A673 (cell line): ENCODE measurements around the gene SLC2A13. TPM values are rescaled to one million over a fixed set of nuclear protein-coding genes. Genes with fewer than 3 reads are reported as not detected.

Experiments
- BruUV-seq: library from RNA; stranded (reverse); fragments of 400-500 nt; replicated peaks from 2 replicates; lab custom pipeline; 2021; lab: Mats Ljungman, UMichigan
- CTCF ChIA-PET: fragments of 300-600 bp; sonication (Branson Sonifier 250); formaldehyde crosslinking; loops from one replicate; lab custom pipeline; 2022; ENCODE audit warnings: antibody characterized with exemption; lab: Charles Lee
- POLR2A ChIA-PET: fragments of 300-600 bp; sonication (Branson Sonifier 250); formaldehyde crosslinking; loops from one replicate; lab custom pipeline; 2022; ENCODE audit warnings: antibody characterized with exemption; ENCODE audit not compliant: low non-redundant PET; lab: Charles Lee
- DNase-seq: peaks from one replicate; pipeline ENCODE4 v3.0.0-alpha.2; 2015; ENCODE audit warnings: low spot score
- H3K27ac ChIP-seq: fragments of 200-600 bp; sonication (generic); 2 replicates; pipeline ENCODE4 v1.5.1; 2016; ENCODE audit warnings: mixed run types, low read depth, mild to moderate bottlenecking, mixed read lengths, antibody characterized with exemption, low read length; ENCODE audit not compliant: poor library complexity, severe bottlenecking
- H3K27me3 ChIP-seq: fragments of 200-600 bp; sonication (generic); replicated peaks from 2 replicates; pipeline ENCODE4 v1.6.1; 2017; ENCODE audit warnings: mixed run types, low read depth, mild to moderate bottlenecking, mixed read lengths, antibody characterized with exemption, low read length; ENCODE audit not compliant: insufficient read depth, poor library complexity
- H3K36me3 ChIP-seq: fragments of 200-600 bp; sonication (generic); 2 replicates; pipeline ENCODE4 v1.6.1; 2016; ENCODE audit warnings: mixed run types, mild to moderate bottlenecking, mixed read lengths, antibody characterized with exemption, low read length; ENCODE audit not compliant: insufficient read depth, poor library complexity, severe bottlenecking
- H3K4me1 ChIP-seq: fragments of 200-600 bp; sonication (generic); 2 replicates; pipeline ENCODE4 v1.6.1; 2017; ENCODE audit warnings: mixed run types, mild to moderate bottlenecking, mixed read lengths, antibody characterized with exemption, low read length; ENCODE audit not compliant: insufficient read depth, poor library complexity, severe bottlenecking
- H3K4me3 ChIP-seq: fragments of 200-600 bp; sonication (generic); 2 replicates; pipeline ENCODE4 v1.5.1; 2016; ENCODE audit warnings: low read depth, mixed run types, mild to moderate bottlenecking, mixed read lengths, low read length; ENCODE audit not compliant: poor library complexity, severe bottlenecking
- H3K9me3 ChIP-seq: fragments of 200-600 bp; sonication (generic); 2 replicates; pipeline ENCODE4 v1.6.1; 2016; ENCODE audit warnings: mixed run types, low read depth, mild to moderate bottlenecking, mixed read lengths, antibody characterized with exemption, low read length; ENCODE audit not compliant: poor library complexity, severe bottlenecking
- EZH2 ChIP-seq: fragments of 200-600 bp; sonication (generic); IDR thresholded peaks from 2 replicates; pipeline ENCODE4 v1.6.1; 2017; ENCODE audit warnings: borderline replicate concordance, low read depth, mild to moderate bottlenecking, mixed read lengths, antibody characterized with exemption, low read length; ENCODE audit not compliant: poor library complexity, severe bottlenecking
- intact Hi-C: fragments of 100-400 bp; cut with micrococcal nuclease; formaldehyde crosslinking; loops from one replicate; pipeline ENCODE4 v1.10.0; 2022; ENCODE audit not compliant: unreplicated experiment
- total RNA-seq: library from RNA; stranded (reverse); gene quantifications from 2 replicates; pipeline ENCODE4 v1.2.3, GENCODE V29; 2021
- TF ChIP-seq, protein P1 (sequence below): fragments of 300-800, 200-600 bp; sonication (generic); conservative IDR thresholded peaks from 2 replicates; pipeline ENCODE4 v1.5.1; 2017; ENCODE audit warnings: low read depth, mild to moderate bottlenecking, antibody characterized with exemption, low read length, moderate library complexity, mixed read lengths

Gene SLC2A13
- total RNA-seq, 1 experiment from 2014 or later, result 9.1 TPM

DNA sequence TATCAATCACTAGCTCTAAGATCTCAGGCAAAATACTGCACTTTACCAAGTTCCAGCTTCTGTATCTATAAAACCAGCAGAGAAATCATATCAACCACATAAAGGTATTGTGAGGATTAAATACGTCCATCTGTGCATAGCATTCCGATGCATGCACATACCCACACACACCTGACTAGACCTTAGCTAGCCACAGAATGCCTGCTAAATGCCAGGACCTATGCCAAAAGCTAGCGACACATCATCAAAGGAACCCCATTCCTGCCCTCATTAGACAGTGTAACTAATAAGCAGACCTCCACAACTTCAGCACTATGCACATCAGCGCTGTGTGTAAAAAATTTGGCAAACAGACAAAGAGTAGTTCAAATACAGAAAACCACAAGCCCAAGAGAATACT, 185.2 kb downstream of the SLC2A13 start:
- H3K9me3 ChIP-seq, result no peaks in the 10 kb centered on the region
- no TSS peak for BruUV-seq
- POLR2A ChIA-PET, result no interaction called here
- H3K36me3 ChIP-seq, result no peaks in the 10 kb centered on the region
- no peak overlapping the region for H3K27ac ChIP-seq
- H3K4me1 ChIP-seq, result peaks cover 3% of the 10 kb centered on the region
- no peak overlapping the region for H3K4me3 ChIP-seq
- intact Hi-C loops, result no loop called here
- TF ChIP-seq, protein P1, sequence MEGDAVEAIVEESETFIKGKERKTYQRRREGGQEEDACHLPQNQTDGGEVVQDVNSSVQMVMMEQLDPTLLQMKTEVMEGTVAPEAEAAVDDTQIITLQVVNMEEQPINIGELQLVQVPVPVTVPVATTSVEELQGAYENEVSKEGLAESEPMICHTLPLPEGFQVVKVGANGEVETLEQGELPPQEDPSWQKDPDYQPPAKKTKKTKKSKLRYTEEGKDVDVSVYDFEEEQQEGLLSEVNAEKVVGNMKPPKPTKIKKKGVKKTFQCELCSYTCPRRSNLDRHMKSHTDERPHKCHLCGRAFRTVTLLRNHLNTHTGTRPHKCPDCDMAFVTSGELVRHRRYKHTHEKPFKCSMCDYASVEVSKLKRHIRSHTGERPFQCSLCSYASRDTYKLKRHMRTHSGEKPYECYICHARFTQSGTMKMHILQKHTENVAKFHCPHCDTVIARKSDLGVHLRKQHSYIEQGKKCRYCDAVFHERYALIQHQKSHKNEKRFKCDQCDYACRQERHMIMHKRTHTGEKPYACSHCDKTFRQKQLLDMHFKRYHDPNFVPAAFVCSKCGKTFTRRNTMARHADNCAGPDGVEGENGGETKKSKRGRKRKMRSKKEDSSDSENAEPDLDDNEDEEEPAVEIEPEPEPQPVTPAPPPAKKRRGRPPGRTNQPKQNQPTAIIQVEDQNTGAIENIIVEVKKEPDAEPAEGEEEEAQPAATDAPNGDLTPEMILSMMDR, result no peak
- no peak for TF ChIP-seq EZH2
- DNase-seq, result no peak
- CTCF ChIA-PET, result no interaction called here
- no peaks in the 10 kb centered on the region for H3K27me3 ChIP-seq

DNA sequence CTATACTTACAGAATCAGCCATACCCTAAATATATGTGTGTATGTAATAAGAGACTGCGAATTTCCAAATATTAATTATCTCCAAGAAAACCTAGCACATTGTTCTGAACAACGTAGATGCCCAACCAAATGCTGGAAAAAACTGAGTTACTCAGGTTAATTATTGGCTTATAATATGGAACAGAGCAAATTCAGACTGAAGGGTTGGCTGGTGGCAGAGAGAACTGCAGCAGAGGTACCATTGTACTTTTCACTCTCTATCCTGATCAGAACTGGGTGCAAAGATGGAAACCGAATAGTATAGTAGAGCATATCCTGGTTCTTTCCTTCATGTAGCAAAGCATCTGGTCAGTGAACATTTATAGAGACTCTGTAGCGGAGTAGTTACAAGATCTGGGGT, 185.7 kb downstream of the SLC2A13 start:
- CTCF ChIA-PET, result no interaction called here
- no peaks in the 10 kb centered on the region for H3K36me3 ChIP-seq
- no peak overlapping the region for H3K4me3 ChIP-seq
- peaks cover 7% of the 10 kb centered on the region for H3K4me1 ChIP-seq
- no peak overlapping the region for H3K27ac ChIP-seq
- TF ChIP-seq, protein P1, result no peak
- no peak for TF ChIP-seq EZH2
- intact Hi-C loops, result no loop called here
- H3K9me3 ChIP-seq, result no peaks in the 10 kb centered on the region
- H3K27me3 ChIP-seq, result no peaks in the 10 kb centered on the region
- DNase-seq, result no peak
- POLR2A ChIA-PET, result no interaction called here
- BruUV-seq, result no TSS peak

DNA sequence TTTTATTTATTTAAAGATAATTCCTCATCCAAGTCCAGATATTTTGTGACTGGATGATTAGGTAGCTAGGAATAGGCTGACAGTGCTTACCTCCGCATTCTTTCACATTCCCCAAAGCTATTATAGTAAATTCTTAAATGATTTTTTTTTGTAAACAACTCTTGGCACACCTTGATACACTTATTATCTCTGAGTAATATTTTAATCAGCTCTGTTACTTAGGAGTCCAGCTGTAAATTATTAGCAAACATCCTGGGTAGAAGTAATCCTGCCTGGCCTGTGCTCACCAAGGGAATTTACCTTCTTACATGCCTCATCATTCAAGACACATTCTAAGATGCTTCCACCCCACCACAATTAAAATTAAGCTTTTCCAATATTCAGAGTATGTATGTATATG, 186.1 kb downstream of the SLC2A13 start:
- DNase-seq, result no peak
- Histone ChIP-seq H3K4me1 (peaks cover 9% of the 10 kb centered on the region), H3K27ac (no peak overlapping the region), H3K36me3 (no peaks in the 10 kb centered on the region), H3K27me3 (no peaks in the 10 kb centered on the region), H3K9me3 (no peaks in the 10 kb centered on the region), H3K4me3 (no peak overlapping the region)
- CTCF ChIA-PET, result no interaction called here
- POLR2A ChIA-PET, result no interaction called here
- no peak for TF ChIP-seq EZH2
- TF ChIP-seq, protein P1, result no peak
- BruUV-seq, result no TSS peak
- intact Hi-C loops, result no loop called here
